Osteocyte (in vitro differentiated cells): ENCODE data around the gene ABCC2. TPM values are rescaled to one million over a fixed set of nuclear protein-coding genes. Genes with fewer than 3 reads are reported as not detected.
A peak's percentile ranks its signal among the peaks of the same experiment; 100 is the strongest.

Source experiments
- DNase-seq: peaks from one replicate; pipeline ENCODE4 v3.0.0; 2021; ENCODE audit warnings: mixed read lengths; ENCODE audit not compliant: unreplicated experiment; ENCODE audit errors: extremely low spot score
- H3K27ac Mint-ChIP-seq: one replicate; pipeline ENCODE4 v1.8.0; 2021; ENCODE audit warnings: mild to moderate bottlenecking, mixed read lengths; ENCODE audit not compliant: unreplicated experiment
- H3K27me3 Mint-ChIP-seq: one replicate; pipeline ENCODE4 v1.8.0; 2021; ENCODE audit warnings: mixed read lengths; ENCODE audit not compliant: unreplicated experiment
- H3K36me3 Mint-ChIP-seq: one replicate; pipeline ENCODE4 v1.8.0; 2021; ENCODE audit warnings: mixed read lengths; ENCODE audit not compliant: unreplicated experiment
- H3K4me1 Mint-ChIP-seq: one replicate; pipeline ENCODE4 v1.8.0; 2021; ENCODE audit warnings: mixed read lengths; ENCODE audit not compliant: unreplicated experiment
- H3K4me3 Mint-ChIP-seq: one replicate; pipeline ENCODE4 v1.8.0; 2021; ENCODE audit warnings: mild to moderate bottlenecking, moderate library complexity, mixed read lengths; ENCODE audit not compliant: unreplicated experiment
- H3K9me3 Mint-ChIP-seq: one replicate; pipeline ENCODE4 v1.8.0; 2021; ENCODE audit warnings: mixed read lengths; ENCODE audit not compliant: unreplicated experiment
- total RNA-seq: library from RNA; stranded (reverse); gene quantifications from 2 replicates; pipeline ENCODE4 v1.2.1, GENCODE V29; 2021
- TF ChIP-seq, protein P1 (sequence below): fragments of 200-600 bp; sonication (generic); IDR thresholded peaks from 2 replicates; pipeline ENCODE4 v1.5.0; 2021; ENCODE audit warnings: antibody characterized with exemption, mild to moderate bottlenecking, moderate library complexity

The ABCC2 gene
- total RNA-seq, 1 donor from 2014 or later: 0.24 TPM

DNA sequence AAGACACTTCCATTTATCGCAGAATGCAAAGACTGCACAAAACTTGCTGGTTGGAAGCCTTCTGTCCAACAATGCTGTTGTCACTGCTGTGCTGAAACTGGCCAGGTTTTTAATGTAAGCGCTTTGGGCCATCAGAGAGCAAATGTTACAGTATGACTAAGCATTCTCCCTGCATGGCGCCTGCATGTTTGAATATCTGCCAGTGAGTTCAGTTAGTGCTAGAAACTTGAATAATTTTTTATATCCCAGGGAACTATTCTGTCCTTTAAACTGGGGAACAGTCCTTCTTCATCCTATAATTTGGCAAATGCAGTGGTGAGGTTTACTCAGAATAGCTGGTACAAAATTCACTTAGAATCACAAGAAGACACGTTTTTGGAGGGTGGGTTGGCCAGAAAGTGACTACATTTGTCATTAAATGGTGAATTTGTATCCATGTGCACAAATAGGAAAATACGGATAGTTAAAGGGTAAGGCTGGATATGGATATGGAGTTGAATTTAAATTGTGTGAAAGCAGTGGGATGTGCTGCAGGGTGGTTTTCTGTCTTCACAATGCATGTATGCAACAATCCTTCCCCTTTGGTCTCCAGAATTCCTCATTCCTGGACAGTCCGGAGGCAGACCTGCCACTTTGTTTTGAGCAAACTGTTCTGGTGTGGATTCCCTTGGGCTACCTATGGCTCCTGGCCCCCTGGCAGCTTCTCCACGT is 1.7 kb downstream of the ABCC2 start:
- no peak for DNase-seq
- Mint-ChIP-seq H3K9me3 (no peaks in the 10 kb centered on the region), H3K27me3 (no peaks in the 10 kb centered on the region), H3K4me3 (no peak overlapping the region), H3K36me3 (peaks cover 2% of the 10 kb centered on the region), H3K27ac (peak overlapping the region; percentile 89), H3K4me1 (peaks cover 64% of the 10 kb centered on the region)
- TF ChIP-seq, protein P1, sequence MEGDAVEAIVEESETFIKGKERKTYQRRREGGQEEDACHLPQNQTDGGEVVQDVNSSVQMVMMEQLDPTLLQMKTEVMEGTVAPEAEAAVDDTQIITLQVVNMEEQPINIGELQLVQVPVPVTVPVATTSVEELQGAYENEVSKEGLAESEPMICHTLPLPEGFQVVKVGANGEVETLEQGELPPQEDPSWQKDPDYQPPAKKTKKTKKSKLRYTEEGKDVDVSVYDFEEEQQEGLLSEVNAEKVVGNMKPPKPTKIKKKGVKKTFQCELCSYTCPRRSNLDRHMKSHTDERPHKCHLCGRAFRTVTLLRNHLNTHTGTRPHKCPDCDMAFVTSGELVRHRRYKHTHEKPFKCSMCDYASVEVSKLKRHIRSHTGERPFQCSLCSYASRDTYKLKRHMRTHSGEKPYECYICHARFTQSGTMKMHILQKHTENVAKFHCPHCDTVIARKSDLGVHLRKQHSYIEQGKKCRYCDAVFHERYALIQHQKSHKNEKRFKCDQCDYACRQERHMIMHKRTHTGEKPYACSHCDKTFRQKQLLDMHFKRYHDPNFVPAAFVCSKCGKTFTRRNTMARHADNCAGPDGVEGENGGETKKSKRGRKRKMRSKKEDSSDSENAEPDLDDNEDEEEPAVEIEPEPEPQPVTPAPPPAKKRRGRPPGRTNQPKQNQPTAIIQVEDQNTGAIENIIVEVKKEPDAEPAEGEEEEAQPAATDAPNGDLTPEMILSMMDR: no peak

DNA sequence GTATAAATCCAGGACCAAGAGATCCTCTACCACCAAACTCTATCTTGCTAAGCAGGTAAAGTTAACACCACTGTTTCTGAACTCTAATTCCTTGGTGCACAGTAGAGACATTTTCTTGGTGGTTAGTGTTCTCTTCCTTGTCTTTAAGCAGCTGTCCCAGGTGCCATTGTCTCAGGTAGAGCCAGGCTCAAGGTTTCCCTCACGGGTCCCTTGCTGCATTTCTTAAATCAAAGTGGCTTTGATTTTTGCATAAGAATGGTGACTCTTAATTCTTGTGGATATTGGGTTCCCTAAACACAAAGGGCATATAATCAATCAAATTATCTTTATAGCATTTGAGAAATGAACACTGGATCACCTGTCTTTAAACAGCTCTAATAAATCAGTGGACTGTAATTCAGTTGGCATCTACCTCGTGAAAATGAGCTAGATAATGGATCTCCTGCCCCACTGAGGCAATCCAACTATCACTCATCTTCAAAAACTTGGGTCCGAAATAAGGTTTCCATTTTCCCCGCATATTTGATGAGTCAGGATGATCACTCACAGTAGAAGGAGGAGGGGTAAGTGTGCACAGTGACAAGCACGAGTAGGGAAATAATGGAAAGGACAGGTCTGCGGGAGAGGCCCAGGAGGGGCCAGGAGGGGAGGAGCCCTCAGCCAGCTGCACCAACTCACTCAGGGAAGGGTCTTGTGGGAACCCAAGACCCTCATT is 2.4 kb downstream of the ABCC2 start:
- Mint-ChIP-seq H3K4me3 (no peak overlapping the region), H3K27me3 (no peaks in the 10 kb centered on the region), H3K9me3 (no peaks in the 10 kb centered on the region), H3K4me1 (peaks cover 57% of the 10 kb centered on the region), H3K27ac (peak overlapping the region; percentile 89), H3K36me3 (peaks cover 2% of the 10 kb centered on the region)
- TF ChIP-seq, protein P1: no peak
- no peak for DNase-seq

DNA sequence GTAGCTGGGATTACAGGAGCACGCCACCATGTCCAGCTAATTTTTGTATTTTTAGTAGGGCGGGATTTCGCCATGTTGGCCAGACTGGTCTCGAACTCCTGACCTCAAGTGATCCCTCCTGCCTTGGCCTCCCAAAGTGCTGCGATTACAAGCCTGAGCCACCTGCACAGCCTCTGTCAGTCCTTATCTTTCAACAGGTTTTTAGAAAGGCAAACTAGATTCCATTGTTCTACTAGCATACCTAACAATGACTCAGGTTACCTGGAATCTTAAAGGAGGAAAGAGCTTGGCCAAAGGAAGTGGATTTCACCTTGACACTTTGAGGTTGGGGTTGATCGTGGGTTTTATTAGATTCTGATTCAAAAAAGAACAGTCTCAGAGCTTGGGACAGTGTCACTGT is 3.2 kb downstream of the ABCC2 start:
- DNase-seq: no peak
- no peaks in the 10 kb centered on the region for H3K9me3 Mint-ChIP-seq
- H3K4me3 Mint-ChIP-seq: no peak overlapping the region
- peaks cover 2% of the 10 kb centered on the region for H3K36me3 Mint-ChIP-seq
- H3K27me3 Mint-ChIP-seq: no peaks in the 10 kb centered on the region
- H3K4me1 Mint-ChIP-seq: peaks cover 49% of the 10 kb centered on the region
- H3K27ac Mint-ChIP-seq: no peak overlapping the region
- TF ChIP-seq, protein P1: no peak

DNA sequence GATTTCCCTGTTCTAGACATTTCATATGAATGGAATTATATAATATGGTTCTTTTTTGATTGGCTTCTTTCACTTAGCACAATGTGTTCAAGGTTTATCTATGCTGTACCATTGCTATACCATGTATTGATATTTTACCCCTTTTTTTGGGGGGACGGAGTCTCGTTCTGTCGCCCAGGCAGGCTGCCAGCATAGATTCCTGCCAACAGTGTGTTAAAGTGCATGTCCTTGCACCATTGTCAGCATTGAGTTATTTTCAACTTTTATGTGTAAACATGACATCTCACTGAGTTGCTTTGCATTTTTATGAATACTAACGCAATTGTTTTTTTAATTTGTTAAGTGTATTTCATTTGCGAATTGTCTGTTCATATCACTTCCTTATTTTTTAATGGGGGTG is 4.9 kb downstream of the ABCC2 start:
- no peaks in the 10 kb centered on the region for H3K27me3 Mint-ChIP-seq
- TF ChIP-seq, protein P1: no peak
- no peak overlapping the region for H3K27ac Mint-ChIP-seq
- H3K36me3 Mint-ChIP-seq: peaks cover 2% of the 10 kb centered on the region
- no peak for DNase-seq
- H3K4me3 Mint-ChIP-seq: no peak overlapping the region
- H3K4me1 Mint-ChIP-seq: peaks cover 34% of the 10 kb centered on the region
- no peaks in the 10 kb centered on the region for H3K9me3 Mint-ChIP-seq

DNA sequence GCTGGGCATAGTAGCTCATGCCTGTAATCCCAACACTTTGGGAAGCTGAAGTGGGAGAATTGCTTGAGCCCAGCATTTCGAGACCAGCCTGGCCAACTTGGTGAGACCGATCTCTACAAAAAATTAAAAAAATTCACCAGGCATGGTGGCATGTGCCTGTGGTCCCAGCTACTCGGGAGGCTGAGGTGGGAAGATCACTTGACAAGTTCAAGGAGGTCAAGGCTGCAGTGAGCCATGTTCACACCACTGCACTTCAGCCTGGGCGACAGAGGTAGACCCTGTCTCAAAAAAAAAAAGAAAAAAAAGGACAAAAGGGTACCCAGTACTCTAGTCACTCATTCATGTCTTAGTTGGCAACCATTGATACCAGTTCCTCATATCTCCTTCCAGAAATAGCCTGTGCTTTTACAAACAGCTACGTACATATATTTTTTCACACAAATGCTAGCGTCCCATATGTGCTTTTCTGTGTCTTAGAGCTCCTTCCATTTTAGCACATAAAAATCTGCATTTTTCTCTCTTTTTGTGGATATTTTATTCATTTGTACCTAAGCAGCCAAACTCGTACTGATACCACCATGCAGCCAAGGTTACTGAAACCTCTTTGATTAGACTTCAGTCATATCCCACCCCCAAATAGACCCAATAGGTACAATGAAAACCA is 5.5 kb downstream of the ABCC2 start:
- DNase-seq: no peak
- H3K36me3 Mint-ChIP-seq: peaks cover 2% of the 10 kb centered on the region
- H3K27me3 Mint-ChIP-seq: no peaks in the 10 kb centered on the region
- H3K4me3 Mint-ChIP-seq: no peak overlapping the region
- peaks cover 28% of the 10 kb centered on the region for H3K4me1 Mint-ChIP-seq
- no peaks in the 10 kb centered on the region for H3K9me3 Mint-ChIP-seq
- TF ChIP-seq, protein P1: no peak
- H3K27ac Mint-ChIP-seq: no peak overlapping the region
